ENCODE measurements around the gene CPNE5.
A peak's percentile ranks its signal among the peaks of the same experiment; 100 is the strongest.

CPNE5 gene

GRCh38 chr6:36838896-36839748, at the start of gene CPNE5:
Gene CPNE5 (minus strand): TSS chr6:36839444. CDS start chr6:36839377, 67 bp downstream.
- in situ Hi-C loops (cut with HindIII; ENCODE audit: low pct_ligation_motif_present, low pct_unique_long_range_greater_than_20kb, low sequenced_read_pairs): no loop called here
- no peak for DNase-seq

DNA sequence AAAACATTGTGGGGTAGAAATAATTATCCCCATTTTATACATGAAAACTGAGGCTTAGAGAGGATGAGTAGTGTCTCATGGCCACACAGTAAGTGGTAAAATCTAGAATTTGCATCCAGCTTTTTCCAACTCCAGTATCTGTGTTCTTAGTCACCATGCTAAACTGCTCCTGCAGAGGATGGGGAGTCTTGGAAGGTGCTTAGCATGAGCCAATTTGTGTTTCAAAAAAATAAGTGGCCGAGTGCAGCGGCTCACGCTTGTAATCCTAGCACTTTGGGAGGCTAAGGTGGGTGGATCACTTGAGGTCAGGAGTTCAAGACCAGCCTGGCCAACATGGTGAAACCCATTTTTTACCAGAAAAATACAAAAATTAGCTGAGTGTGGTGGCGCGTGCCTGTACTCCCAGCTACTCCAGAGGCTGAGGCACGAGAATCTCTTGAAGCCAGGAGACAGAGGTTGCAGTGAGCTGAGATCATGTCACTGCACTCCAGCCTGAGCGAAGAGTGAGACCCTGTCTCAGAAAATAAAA, 48.9 kb upstream of the CPNE5 start:
- no peak for DNase-seq
- in situ Hi-C loops (cut with HindIII; ENCODE audit: low pct_ligation_motif_present, low pct_unique_long_range_greater_than_20kb, low sequenced_read_pairs): no loop called here

DNA sequence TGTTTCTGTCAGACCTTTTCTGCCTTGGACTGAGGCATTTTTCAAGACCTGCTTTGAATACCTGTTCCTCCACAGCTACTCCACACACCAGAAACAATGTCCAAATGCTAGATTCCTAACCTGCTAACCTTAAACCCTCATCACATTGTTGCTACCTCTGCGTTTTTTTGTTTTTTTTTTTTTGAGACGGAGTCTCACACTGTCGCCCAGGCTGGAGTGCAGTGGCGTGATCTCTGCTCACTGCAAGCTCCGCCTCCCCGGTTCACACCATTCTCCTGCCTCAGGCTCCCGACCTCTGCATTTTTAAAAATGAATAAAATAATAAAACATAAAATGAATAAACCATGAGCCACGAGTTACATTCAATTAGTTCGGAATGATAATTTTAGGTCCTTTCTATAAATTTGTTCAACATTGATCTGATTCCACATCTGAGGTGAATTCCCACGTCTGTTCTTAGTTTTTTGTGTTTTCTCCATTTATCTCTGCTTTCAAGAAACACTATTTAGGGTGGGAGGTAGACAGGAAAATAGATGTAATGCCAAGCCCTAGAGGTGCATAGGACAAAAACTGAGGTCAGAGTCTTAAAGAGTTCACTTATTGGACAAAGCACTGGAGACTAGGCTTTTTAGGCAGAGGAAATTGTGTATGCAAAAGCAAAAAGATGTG, 47.8 kb upstream of the CPNE5 start:
- DNase-seq: no peak
- in situ Hi-C loops (cut with HindIII; ENCODE audit: low pct_ligation_motif_present, low pct_unique_long_range_greater_than_20kb, low sequenced_read_pairs): no loop called here

- peak; percentile 95 for DNase-seq
- in situ Hi-C loops (cut with HindIII; ENCODE audit: low pct_ligation_motif_present, low pct_unique_long_range_greater_than_20kb, low sequenced_read_pairs): no loop called here
Measured at GRCh38 chr6:36885461-36886401, 46.5 kb upstream of the CPNE5 start, which contains the start of gene C6orf89. Gene C6orf89 (plus strand): TSS chr6:36885952. CDS start chr6:36899445, 13,493 bp downstream.

DNA sequence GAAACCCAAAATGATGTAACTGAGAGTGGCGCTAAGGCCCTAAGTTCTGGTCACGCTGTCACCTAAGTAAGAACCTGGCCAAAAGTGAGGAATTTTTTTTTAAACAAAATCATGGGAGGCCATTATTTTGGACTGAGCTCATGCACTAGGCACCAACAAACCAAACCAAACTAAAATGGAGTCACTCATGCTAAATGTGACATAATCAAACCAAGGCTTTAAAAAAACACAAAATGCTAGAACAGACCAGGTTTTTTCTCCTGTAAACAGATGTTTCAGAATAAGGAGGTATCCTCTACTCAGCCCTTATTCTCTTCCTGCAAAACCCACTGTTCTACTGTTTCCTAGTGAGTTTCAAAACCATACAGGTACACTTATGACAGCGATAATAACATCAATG, 45.4 kb upstream of the CPNE5 start:
- in situ Hi-C loops (cut with HindIII; ENCODE audit: low pct_ligation_motif_present, low pct_unique_long_range_greater_than_20kb, low sequenced_read_pairs): no loop called here

GRCh38 chr6:36875250-36875633, 36.0 kb upstream of the CPNE5 start:
- in situ Hi-C loops (cut with HindIII; ENCODE audit: low pct_ligation_motif_present, low pct_unique_long_range_greater_than_20kb, low sequenced_read_pairs): no loop called here
- no peak for DNase-seq

More for the DNA sequence above, 45.4 kb upstream of the CPNE5 start:
- DNase-seq: no peak

DNA sequence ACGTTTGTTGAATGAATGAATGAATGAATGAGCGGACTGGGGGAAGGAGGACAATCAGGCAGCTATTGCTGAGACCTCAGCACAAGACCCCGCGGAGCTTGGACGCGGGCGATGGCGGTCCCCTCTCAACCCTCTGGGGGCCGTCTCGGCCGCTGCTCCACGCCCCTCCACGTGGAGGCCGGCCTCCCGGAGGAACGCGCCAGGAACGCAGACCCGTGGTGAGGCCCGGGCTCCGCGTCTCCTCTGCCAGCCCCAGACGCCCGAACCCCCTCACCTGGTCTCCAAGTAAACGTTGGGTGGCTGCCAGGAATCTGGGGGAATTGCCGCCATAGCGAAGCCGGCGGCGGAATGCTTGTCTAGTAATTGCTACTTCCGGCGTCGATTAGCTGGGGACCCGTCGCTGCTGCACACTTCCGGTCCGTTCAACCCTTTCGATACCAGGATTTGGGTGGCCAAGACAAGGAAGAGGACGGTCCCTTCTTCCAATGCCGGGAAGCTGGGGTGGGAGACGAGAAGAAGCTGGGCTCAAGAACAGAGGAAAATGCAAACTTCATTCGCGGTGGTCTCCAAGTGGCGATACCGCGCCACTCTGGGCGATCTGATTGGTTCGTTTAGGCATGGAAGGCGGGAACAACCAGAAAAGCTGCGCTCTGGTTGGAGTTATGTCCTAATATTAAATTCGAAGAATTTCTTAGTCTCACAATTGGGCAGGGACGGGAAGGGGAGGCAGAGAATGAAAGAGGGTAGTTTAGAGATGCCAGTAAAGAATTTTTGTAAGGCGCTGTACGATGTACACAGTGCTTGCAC, 35.4 kb upstream of the CPNE5 start, which contains the start of gene PPIL1:
TSS of gene PPIL1 (minus strand) at position 361 of the 807 bp plus-strand sequence. CDS start at position 330, 31 bp downstream.
- in situ Hi-C loops (cut with HindIII; ENCODE audit: low pct_ligation_motif_present, low pct_unique_long_range_greater_than_20kb, low sequenced_read_pairs): no loop called here
- DNase-seq: peak; percentile 86

GRCh38 chr6:36873612-36874442, 34.6 kb upstream of the CPNE5 start:
- peak; percentile 28 for DNase-seq
- in situ Hi-C loops (cut with HindIII; ENCODE audit: low pct_ligation_motif_present, low pct_unique_long_range_greater_than_20kb, low sequenced_read_pairs): no loop called here

DNA sequence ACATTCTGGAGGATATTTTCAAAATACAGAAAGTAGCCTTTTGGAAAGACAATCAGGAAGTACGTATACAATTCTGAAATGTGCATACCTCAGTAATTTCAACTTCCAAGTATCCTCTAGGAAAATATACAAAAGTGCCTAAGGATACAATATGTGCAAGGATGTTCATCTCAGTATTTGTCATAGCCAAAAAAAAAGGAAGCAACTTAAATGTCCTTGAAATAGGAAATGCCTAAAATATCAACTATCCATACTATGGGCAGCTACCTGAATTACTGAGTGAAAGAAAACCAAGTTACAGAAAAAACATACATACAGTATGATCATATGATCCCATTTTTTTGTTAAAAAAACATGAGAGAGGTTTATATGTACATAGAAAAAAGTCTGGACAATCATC, 33.9 kb upstream of the CPNE5 start:
- in situ Hi-C loops (cut with HindIII; ENCODE audit: low pct_ligation_motif_present, low pct_unique_long_range_greater_than_20kb, low sequenced_read_pairs): no loop called here

GRCh38 chr6:36871686-36872085, 32.4 kb upstream of the CPNE5 start:
- no peak for DNase-seq
- in situ Hi-C loops (cut with HindIII; ENCODE audit: low pct_ligation_motif_present, low pct_unique_long_range_greater_than_20kb, low sequenced_read_pairs): no loop called here

More for the DNA sequence above, 33.9 kb upstream of the CPNE5 start:
- DNase-seq: no peak

DNA sequence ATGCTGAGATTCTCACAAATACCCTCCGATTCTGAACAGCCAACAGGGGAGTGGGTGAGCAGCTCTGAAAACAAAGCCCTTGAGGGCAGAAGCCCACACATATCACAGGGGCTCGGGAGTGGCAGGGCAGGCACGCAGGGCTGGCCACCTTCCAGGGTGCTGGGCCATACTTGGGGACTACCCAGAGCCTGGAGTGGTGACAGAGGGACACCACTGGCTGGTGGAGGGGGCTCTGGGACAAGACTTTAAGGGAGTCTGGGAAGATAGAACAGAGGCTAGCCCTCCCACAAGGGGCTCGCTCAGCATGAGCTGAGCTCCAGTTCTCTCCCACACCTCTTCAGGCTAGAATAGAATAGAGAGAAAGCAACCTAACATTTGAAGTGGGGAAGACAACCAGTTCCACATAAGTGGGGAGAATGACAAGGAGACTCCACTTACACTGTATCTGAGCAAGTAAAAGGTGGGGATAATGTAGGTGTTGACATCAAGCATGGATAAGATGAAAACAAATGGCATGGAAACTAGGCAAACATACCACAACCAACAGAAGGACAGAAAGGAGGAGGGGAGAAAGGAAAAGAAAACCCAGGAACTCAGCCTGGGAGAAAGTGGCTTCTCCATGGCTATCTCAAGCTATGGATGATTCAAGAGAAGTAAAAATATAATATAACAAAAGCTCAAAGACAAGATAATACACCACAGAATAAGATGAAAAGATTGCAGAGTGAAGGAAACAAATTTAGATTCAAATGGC, 28.4 kb upstream of the CPNE5 start:
- no peak for DNase-seq
- in situ Hi-C loops (cut with HindIII; ENCODE audit: low pct_ligation_motif_present, low pct_unique_long_range_greater_than_20kb, low sequenced_read_pairs): no loop called here

- in situ Hi-C loops (cut with HindIII; ENCODE audit: low pct_ligation_motif_present, low pct_unique_long_range_greater_than_20kb, low sequenced_read_pairs): no loop called here
- DNase-seq: no peak
Measured at GRCh38 chr6:36865835-36866234, 26.6 kb upstream of the CPNE5 start.

DNA sequence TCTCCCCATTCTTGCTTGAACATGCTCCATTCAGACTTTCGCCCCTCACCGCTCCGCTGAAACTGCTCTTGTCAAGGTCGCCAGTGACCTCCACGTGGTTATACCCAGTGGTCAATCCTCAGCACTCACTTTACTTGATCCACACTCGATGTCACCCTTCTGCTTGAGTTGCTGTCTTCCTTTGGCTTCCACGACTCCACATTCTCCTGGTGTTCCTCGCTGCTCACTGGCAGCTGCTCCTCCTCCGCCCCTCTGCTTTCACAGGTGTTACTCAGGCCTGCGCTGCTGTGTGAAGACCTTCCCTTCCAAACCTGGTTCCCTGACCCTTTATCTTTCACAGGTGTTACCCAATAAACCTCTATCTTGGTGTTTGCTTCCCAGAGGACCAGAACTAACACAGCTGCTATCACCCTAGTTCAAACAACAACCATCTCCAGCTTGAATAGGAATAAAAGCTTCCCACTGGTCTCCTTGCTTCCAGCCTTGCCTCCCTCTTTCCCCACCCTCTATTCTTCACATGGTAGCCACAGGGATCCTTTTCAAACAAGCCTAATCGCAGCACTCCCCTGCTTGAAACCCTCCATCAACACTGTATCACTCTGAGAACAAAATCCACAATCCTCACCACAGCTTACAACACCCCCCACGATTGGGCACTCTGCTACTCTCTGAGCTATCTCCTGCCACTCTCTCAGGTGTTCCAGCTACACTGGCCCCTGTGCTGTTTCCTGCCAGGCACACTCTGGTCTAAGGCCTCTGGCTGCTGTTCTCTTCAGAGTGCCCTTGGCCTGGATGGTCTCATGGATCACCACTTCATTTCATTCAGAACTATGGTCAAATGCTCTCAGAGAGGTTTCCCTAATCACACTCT, 24.7 kb upstream of the CPNE5 start:
- DNase-seq: no peak
- in situ Hi-C loops (cut with HindIII; ENCODE audit: low pct_ligation_motif_present, low pct_unique_long_range_greater_than_20kb, low sequenced_read_pairs): no loop called here

DNA sequence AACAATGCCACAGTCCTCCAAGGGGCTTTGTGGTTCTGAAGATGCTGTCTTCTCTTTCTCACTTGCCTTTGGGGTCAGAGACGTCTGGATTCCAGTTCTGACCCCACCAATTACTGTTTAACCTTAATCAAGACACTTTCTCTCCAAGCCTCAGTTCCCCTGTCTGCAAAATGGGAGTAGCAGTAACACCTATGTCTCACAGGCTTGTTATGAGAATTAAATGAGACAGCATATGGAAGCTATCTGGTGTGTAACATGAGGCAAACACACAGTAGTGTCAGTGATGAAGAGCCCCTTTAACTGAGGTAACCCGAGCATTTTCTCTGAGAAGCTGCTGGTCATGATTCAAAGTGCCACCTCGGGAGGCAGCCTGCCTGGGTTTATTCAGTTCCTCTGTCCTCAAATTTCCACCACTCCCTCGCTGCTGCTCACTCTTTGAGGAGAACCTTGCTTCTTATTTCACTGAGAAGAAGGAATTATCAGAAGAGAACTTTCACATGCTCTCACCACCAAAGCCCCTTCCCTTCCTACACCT, 23.7 kb upstream of the CPNE5 start:
- DNase-seq: no peak
- in situ Hi-C loops (cut with HindIII; ENCODE audit: low pct_ligation_motif_present, low pct_unique_long_range_greater_than_20kb, low sequenced_read_pairs): no loop called here

GRCh38 chr6:36862164-36862847, 23.1 kb upstream of the CPNE5 start:
- DNase-seq: no peak
- in situ Hi-C loops (cut with HindIII; ENCODE audit: low pct_ligation_motif_present, low pct_unique_long_range_greater_than_20kb, low sequenced_read_pairs): no loop called here
